ENCODE results near the gene EEF1AKMT4.

The EEF1AKMT4 gene

GRCh38 chr3:184305577-184305976 lies 56.1 kb downstream of the EEF1AKMT4 start:
- no peak for DNase-seq

- DNase-seq = no peak
Observed at GRCh38 chr3:184306341-184306972, 57.0 kb downstream of the EEF1AKMT4 start.

GRCh38 chr3:184307915-184308314 lies 58.4 kb downstream of the EEF1AKMT4 start:
- DNase-seq = no peak

All from activated CD4-positive, alpha-beta T cell treated with anti-CD3 and anti-CD28 coated beads, Interleukin-2, amount 50 U/mL, for 1 hour (primary cell).